Jurkat, Clone E6-1 (cell line): ENCODE measurements around the gene BEX3.
"Not testable (repeated sequence)": the region's sequence is repeated elsewhere in the genome, so short reads cannot be mapped to it uniquely, and the experiment has no call there.

Experiments
- DNase-seq: peaks from one replicate; pipeline ENCODE4 v3.0.0-alpha.2; 2011; ENCODE audit warnings: low read depth, low spot score
- H3K4me3 ChIP-seq: 2 replicates; pipeline ENCODE4 v1.5.1; 2011; ENCODE audit warnings: mild to moderate bottlenecking, low read length, control low read depth, moderate library complexity

The BEX3 gene

GRCh38 chrX:103373581-103373980, 2.8 kb upstream of the BEX3 start:
- no peak overlapping the region for H3K4me3 ChIP-seq
- no peak for DNase-seq

- H3K4me3 ChIP-seq: peak overlapping the region; percentile 63
- DNase-seq: no peak
Observed at GRCh38 chrX:103376979-103377324, 614 bp downstream of the BEX3 start.

GRCh38 chrX:103378990-103379389, 2.7 kb downstream of the BEX3 start:
- H3K4me3 ChIP-seq: no peak overlapping the region
- DNase-seq: no peak

DNA sequence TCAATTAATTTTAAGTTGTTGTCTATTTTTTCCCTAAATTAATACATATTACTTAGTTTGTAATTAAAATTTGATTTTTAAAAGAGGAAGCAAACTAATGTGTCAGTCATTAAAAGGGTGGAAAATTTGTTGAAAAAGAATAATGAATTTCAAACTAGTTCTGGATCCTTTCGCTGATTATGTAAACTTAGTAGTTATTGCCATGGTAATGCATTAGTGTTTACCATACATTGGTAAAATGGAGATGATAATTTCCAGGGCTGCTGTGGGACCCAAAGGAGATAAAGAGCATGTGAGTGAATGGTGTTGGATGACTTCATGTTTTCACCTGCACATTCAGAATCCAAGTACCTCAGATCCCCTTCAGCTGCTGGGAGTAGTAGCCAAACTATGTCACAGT, 6.5 kb downstream of the BEX3 start:
- no peak overlapping the region for H3K4me3 ChIP-seq
- no peak for DNase-seq

GRCh38 chrX:103384672-103385071, 8.3 kb downstream of the BEX3 start:
- H3K4me3 ChIP-seq: no peak overlapping the region
- DNase-seq: no peak

- DNase-seq, H3K4me3 ChIP-seq: not testable (repeated sequence)
Observed at GRCh38 chrX:103385283-103385830, 9.0 kb downstream of the BEX3 start.

- DNase-seq: no peak
- no peak overlapping the region for H3K4me3 ChIP-seq
Observed at GRCh38 chrX:103386332-103386731, 10.0 kb downstream of the BEX3 start.

- H3K4me3 ChIP-seq: no peak overlapping the region
- no peak for DNase-seq
Observed at GRCh38 chrX:103393487-103393886, 17.1 kb downstream of the BEX3 start.

GRCh38 chrX:103396186-103396585, 19.8 kb downstream of the BEX3 start:
- no peak overlapping the region for H3K4me3 ChIP-seq
- DNase-seq: no peak

DNA sequence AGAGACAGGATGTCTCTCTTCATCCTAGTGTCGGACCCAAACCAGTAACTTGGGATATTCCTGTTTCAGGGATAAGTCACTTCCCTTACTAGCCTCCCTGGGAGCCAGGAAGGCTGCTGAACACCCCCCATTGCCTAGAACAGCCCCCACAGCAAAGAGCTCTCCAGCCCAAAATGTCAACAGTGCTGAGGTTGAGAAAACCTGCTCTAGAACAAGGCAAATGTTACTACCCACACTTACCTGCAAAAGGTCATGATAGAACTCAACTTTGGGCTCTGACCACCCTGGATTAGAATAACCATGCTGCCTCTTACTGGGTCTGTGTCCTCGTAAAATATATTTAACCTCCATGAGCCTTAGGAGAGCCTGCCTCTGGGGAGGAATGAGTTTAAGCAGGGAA, 20.3 kb downstream of the BEX3 start:
- no peak overlapping the region for H3K4me3 ChIP-seq
- no peak for DNase-seq

DNA sequence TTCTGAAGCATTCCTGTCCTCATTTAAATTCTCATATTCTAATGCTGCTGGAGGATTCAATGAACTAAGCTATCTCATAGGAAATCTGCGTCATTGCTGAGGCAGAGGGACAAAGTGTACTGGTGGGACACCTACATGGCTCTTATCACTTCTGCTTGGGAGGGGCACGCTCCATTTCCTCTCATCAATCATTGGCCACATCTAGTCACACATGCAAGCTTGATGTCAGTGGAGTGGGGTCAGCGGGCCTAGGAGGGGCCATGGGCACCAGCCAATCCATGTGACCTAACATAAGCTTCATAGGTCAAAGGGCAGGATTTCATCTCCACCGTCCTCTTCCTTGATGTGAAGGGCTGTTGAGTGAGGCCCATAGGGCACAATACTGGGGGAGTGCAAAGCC, 21.4 kb downstream of the BEX3 start:
- H3K4me3 ChIP-seq: no peak overlapping the region
- no peak for DNase-seq

GRCh38 chrX:103398421-103398864, 22.1 kb downstream of the BEX3 start:
- DNase-seq: no peak
- no peak overlapping the region for H3K4me3 ChIP-seq

- H3K4me3 ChIP-seq: no peak overlapping the region
- no peak for DNase-seq
Observed at GRCh38 chrX:103399744-103400143, 23.4 kb downstream of the BEX3 start.

- DNase-seq: no peak
- H3K4me3 ChIP-seq: no peak overlapping the region
Observed at GRCh38 chrX:103400931-103401330, 24.6 kb downstream of the BEX3 start.

DNA sequence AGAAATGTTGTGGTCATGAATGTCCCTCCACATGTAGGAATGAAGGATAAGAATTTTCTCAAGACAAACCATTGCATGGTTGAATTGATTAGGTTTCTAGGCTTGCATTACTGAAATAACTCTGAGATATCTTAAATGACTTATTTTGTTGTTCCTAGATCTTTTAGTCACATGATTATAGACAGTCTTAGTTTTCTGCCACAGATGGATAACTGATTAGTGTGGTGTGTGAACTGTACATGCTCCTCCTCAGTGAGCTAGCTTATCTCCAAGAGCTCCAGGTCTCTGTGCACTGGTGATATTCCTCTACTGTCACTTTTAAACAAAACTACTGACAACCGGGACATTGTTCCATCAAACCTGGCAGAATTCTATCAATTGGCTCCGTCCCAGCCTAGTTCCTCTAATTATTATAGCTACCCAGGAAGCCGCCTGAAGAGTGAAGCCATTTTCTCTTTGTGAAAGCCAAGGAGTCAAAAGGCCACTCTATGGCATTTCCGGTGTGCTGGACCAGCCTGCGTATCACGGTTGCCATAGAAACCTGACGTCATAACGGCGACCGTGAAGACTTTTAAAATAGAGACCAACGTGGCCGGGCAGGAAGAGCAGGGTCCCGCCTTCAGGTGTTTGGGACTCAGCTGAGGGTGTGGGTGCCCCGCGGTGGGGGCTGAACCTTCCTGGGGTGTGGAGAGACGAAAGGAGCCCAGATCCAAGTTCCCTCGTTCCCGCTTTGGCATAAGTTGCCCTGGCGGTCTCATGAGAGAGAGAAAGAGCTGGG, 28.1 kb downstream of the BEX3 start:
- no peak for DNase-seq

GRCh38 chrX:103405009-103405333, 28.6 kb downstream of the BEX3 start:
- no peak overlapping the region for H3K4me3 ChIP-seq
- DNase-seq: no peak

More for the DNA sequence above, 28.1 kb downstream of the BEX3 start:
- H3K4me3 ChIP-seq: no peak overlapping the region

GRCh38 chrX:103406256-103406655, 29.9 kb downstream of the BEX3 start:
- no peak overlapping the region for H3K4me3 ChIP-seq
- DNase-seq: no peak

DNA sequence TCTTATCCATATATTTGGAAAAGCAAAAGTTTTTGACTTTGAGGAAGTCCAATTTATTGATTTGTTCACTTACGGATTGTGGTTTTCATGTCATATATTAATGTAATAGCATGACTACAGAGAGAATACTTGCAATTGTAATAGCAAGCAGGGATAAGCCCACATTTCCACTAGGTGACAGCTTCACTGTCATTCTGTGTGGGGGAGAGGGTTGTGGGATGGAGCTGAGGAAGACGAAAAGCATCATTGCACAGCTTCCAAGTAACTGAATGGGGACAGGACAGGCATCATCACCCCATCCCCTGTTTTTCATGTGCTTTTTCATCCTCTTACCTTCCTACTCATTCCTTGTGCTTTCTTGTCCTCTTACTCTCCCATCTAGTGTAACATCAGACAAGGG, 31.4 kb downstream of the BEX3 start:
- no peak for DNase-seq

DNA sequence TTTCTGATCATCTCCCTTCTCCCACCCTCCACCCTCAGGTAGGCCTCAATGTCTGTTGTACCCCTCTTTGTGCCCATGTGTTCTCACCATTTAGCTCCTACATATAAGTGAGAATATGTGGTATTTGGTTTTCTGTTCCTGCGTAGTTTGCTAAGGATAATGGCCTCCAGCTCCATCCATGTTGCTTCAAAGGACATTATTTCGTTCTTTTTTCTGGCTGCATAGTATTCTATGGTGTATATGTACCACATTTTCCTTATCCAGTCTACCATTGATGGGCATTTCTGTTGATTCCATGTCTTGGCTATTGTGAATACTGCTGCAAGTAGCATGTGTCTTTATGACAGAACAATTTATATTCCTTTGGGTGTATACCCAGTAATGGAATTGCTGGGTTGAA, 35.4 kb downstream of the BEX3 start:
- not testable (repeated sequence) for DNase-seq, H3K4me3 ChIP-seq

More for the DNA sequence above, 31.4 kb downstream of the BEX3 start:
- H3K4me3 ChIP-seq: no peak overlapping the region

GRCh38 chrX:103413705-103414387, 37.5 kb downstream of the BEX3 start:
- no peak overlapping the region for H3K4me3 ChIP-seq
- no peak for DNase-seq

DNA sequence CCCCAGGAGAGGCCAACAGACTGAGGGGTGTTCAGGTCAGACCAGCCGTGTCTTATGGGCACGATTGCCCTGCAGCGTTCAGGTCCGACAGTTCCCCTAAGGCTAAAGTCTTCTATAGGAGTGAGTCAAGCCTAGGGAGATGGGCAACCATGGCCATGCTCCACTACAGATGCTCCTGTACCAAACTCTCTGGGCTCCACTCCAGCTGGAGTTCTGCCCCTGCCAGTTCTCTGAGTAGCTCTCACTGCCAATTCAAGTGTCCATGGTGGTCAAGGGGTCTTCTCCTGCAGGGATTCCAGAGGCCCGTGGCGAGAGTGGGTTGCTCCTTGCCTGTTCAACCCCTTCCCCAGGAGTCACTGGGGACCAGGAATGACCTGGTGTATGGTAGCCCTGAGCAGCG, 38.2 kb downstream of the BEX3 start:
- DNase-seq: no peak
- H3K4me3 ChIP-seq: no peak overlapping the region
